Globus pallidus (tissue), 1 donor: ENCODE results near the gene LAMB2.

Experiments used
- DNase-seq: peaks from one replicate; pipeline ENCODE4 v3.0.0-alpha.2; 2015; ENCODE audit warnings: low spot score

LAMB2 gene

GRCh38 chr3:49161808-49162530 is 29.1 kb upstream of the LAMB2 start:
- peak; percentile 31 for DNase-seq

GRCh38 chr3:49161197-49161596 is 28.3 kb upstream of the LAMB2 start:
- DNase-seq: no peak

- DNase-seq: no peak
These were observed 25.9 kb upstream of the LAMB2 start for GRCh38 chr3:49158792-49159191.

GRCh38 chr3:49158103-49158709 is 25.4 kb upstream of the LAMB2 start:
- no peak for DNase-seq

GRCh38 chr3:49157289-49157688 is 24.4 kb upstream of the LAMB2 start:
- DNase-seq: no peak

GRCh38 chr3:49153349-49153912 is 20.6 kb upstream of the LAMB2 start:
- DNase-seq: no peak

- no peak for DNase-seq
These were observed 18.8 kb upstream of the LAMB2 start for GRCh38 chr3:49151610-49152009.

GRCh38 chr3:49148159-49148558 is 15.3 kb upstream of the LAMB2 start:
- no peak for DNase-seq

GRCh38 chr3:49140080-49140479 is 7.2 kb upstream of the LAMB2 start:
- DNase-seq: no peak

GRCh38 chr3:49135499-49135898 is 2.6 kb upstream of the LAMB2 start:
- no peak for DNase-seq

- no peak for DNase-seq
These were observed 1.8 kb upstream of the LAMB2 start for GRCh38 chr3:49134471-49135265.

GRCh38 chr3:49133226-49133951 is 539 bp upstream of the LAMB2 start:
- peak; percentile 70 for DNase-seq

GRCh38 chr3:49132073-49132436 is 795 bp downstream of the LAMB2 start:
- no peak for DNase-seq

- DNase-seq: no peak
These were observed 1.3 kb downstream of the LAMB2 start for GRCh38 chr3:49131576-49131975.

- no peak for DNase-seq
These were observed 1.8 kb downstream of the LAMB2 start for GRCh38 chr3:49131040-49131439.

GRCh38 chr3:49124991-49125670 is 7.7 kb downstream of the LAMB2 start:
- no peak for DNase-seq

- DNase-seq: no peak
These were observed 8.6 kb downstream of the LAMB2 start for GRCh38 chr3:49124203-49124602.

- no peak for DNase-seq
These were observed 9.2 kb downstream of the LAMB2 start for GRCh38 chr3:49123687-49124086.

- DNase-seq: no peak
These were observed 9.8 kb downstream of the LAMB2 start for GRCh38 chr3:49122886-49123545.

GRCh38 chr3:49122451-49122850 is 10.4 kb downstream of the LAMB2 start:
- no peak for DNase-seq

- DNase-seq: no peak
These were observed 10.8 kb downstream of the LAMB2 start for GRCh38 chr3:49122022-49122421.
